ENCODE data around the gene REXO4. TPM values are rescaled to one million over a fixed set of nuclear protein-coding genes. Genes with fewer than 3 reads are reported as not detected.

REXO4 gene
- 31.6 TPM for polyA plus RNA-seq

- Mint-ChIP-seq H3K36me3 (peaks cover 1% of the 10 kb centered on the region), H3K27me3 (peaks cover 2% of the 10 kb centered on the region), H3K4me3 (peak within 1 kb of the TSS; percentile 90 to 96 (median 94)), H3K27ac (peak within 1 kb of the TSS; percentile 88 to 94 (median 91)), H3K4me1 (peaks cover 34 to 50% (median 46%) of the 10 kb centered on the region in 3 donors), H3K9me3 (peaks cover 0 to 1% (median 0%) of the 10 kb centered on the region in 3 donors)
These were observed at the start of gene REXO4 for GRCh38 chr9:133417541-133418461. Gene REXO4 (minus strand): TSS chr9:133418010. CDS start chr9:133417844, 166 bp downstream.

- Mint-ChIP-seq H3K4me3 (no peak overlapping the region), H3K4me1 (peaks cover 3 to 10% (median 9%) of the 10 kb centered on the region in 3 donors), H3K27me3 (no peaks in the 10 kb centered on the region), H3K27ac (peak overlapping the region in 1 of 3 donors; percentile 42), H3K9me3 (no peaks in the 10 kb centered on the region), H3K36me3 (peaks cover 3% of the 10 kb centered on the region)
These were observed 49.3 kb upstream of the REXO4 start for GRCh38 chr9:133467101-133467500.

- peak overlapping the region in 1 of 4 donors; percentile 74 for H3K4me3 Mint-ChIP-seq
- peaks cover 10 to 19% (median 15%) of the 10 kb centered on the region in 3 donors for H3K4me1 Mint-ChIP-seq
- peak overlapping the region in 2 of 3 donors; percentile 65 to 98 for H3K27ac Mint-ChIP-seq
- no peaks in the 10 kb centered on the region for H3K27me3 Mint-ChIP-seq
- no peaks in the 10 kb centered on the region for H3K9me3 Mint-ChIP-seq
- peaks cover 3% of the 10 kb centered on the region for H3K36me3 Mint-ChIP-seq
These were observed 48.2 kb upstream of the REXO4 start for GRCh38 chr9:133465984-133466383.

GRCh38 chr9:133464638-133465037, 46.8 kb upstream of the REXO4 start:
- no peaks in the 10 kb centered on the region for H3K27me3 Mint-ChIP-seq
- H3K9me3 Mint-ChIP-seq, result no peaks in the 10 kb centered on the region
- peak overlapping the region in 1 of 3 donors; percentile 98 for H3K27ac Mint-ChIP-seq
- H3K4me1 Mint-ChIP-seq, result peaks cover 14 to 26% (median 19%) of the 10 kb centered on the region in 3 donors
- no peak overlapping the region for H3K4me3 Mint-ChIP-seq
- peaks cover 3% of the 10 kb centered on the region for H3K36me3 Mint-ChIP-seq

- Mint-ChIP-seq H3K27ac (peak overlapping the region; percentile 50 to 98 (median 81)), H3K27me3 (no peaks in the 10 kb centered on the region), H3K9me3 (no peaks in the 10 kb centered on the region), H3K4me3 (peak overlapping the region in 1 of 4 donors; percentile 48), H3K4me1 (peaks cover 14 to 31% (median 19%) of the 10 kb centered on the region in 3 donors), H3K36me3 (peaks cover 3% of the 10 kb centered on the region)
These were observed 46.2 kb upstream of the REXO4 start for GRCh38 chr9:133463864-133464615.

- no peaks in the 10 kb centered on the region for H3K9me3 Mint-ChIP-seq
- H3K27me3 Mint-ChIP-seq, result no peaks in the 10 kb centered on the region
- peaks cover 3% of the 10 kb centered on the region for H3K36me3 Mint-ChIP-seq
- peak overlapping the region in 1 of 4 donors; percentile 98 for H3K4me3 Mint-ChIP-seq
- peaks cover 14 to 31% (median 22%) of the 10 kb centered on the region in 3 donors for H3K4me1 Mint-ChIP-seq
- peak overlapping the region; percentile 50 to 98 (median 73) for H3K27ac Mint-ChIP-seq
These were observed 45.5 kb upstream of the REXO4 start for GRCh38 chr9:133463234-133463863.

- Mint-ChIP-seq H3K9me3 (no peaks in the 10 kb centered on the region), H3K27ac (peak overlapping the region in 1 of 3 donors; percentile 98), H3K27me3 (no peaks in the 10 kb centered on the region), H3K36me3 (peaks cover 3% of the 10 kb centered on the region), H3K4me1 (peaks cover 14 to 31% (median 22%) of the 10 kb centered on the region in 3 donors), H3K4me3 (peak overlapping the region in 1 of 4 donors; percentile 98)
These were observed 44.2 kb upstream of the REXO4 start for GRCh38 chr9:133461975-133462374.

GRCh38 chr9:133460405-133461175, 42.8 kb upstream of the REXO4 start:
- Mint-ChIP-seq H3K27me3 (no peaks in the 10 kb centered on the region), H3K9me3 (no peaks in the 10 kb centered on the region), H3K4me3 (peak overlapping the region; percentile 82 to 98 (median 94)), H3K4me1 (peaks cover 16 to 23% (median 21%) of the 10 kb centered on the region in 3 donors), H3K27ac (peak overlapping the region; percentile 94 to 98 (median 95)), H3K36me3 (peaks cover 2% of the 10 kb centered on the region)

GRCh38 chr9:133459476-133460404, 41.9 kb upstream of the REXO4 start, which contains the start of gene CACFD1:
Gene CACFD1 (plus strand): TSS chr9:133459978. CDS start chr9:133460067, 89 bp downstream.
- Mint-ChIP-seq H3K36me3 (no peaks in the 10 kb centered on the region), H3K4me3 (peak within 1 kb of the TSS; percentile 87 to 98 (median 98)), H3K27ac (peak within 1 kb of the TSS; percentile 95 to 98 (median 97)), H3K27me3 (no peaks in the 10 kb centered on the region), H3K9me3 (no peaks in the 10 kb centered on the region), H3K4me1 (peaks cover 16 to 22% (median 20%) of the 10 kb centered on the region in 3 donors)

- Mint-ChIP-seq H3K4me1 (peaks cover 14 to 22% (median 20%) of the 10 kb centered on the region in 3 donors), H3K27ac (peak overlapping the region in 2 of 3 donors; percentile 95 to 98), H3K27me3 (no peaks in the 10 kb centered on the region), H3K9me3 (peaks cover 0 to 1% (median 0%) of the 10 kb centered on the region in 3 donors), H3K36me3 (no peaks in the 10 kb centered on the region), H3K4me3 (peak overlapping the region in 2 of 4 donors; percentile 97 to 98)
These were observed 41.0 kb upstream of the REXO4 start for GRCh38 chr9:133458643-133459312.

- Mint-ChIP-seq H3K27ac (peak overlapping the region in 2 of 3 donors; percentile 43 to 71), H3K36me3 (no peaks in the 10 kb centered on the region), H3K4me3 (peak overlapping the region in 1 of 4 donors; percentile 98), H3K9me3 (peaks cover 0 to 1% (median 0%) of the 10 kb centered on the region in 3 donors), H3K27me3 (no peaks in the 10 kb centered on the region), H3K4me1 (peaks cover 13 to 22% (median 18%) of the 10 kb centered on the region in 3 donors)
These were observed 39.9 kb upstream of the REXO4 start for GRCh38 chr9:133457748-133458147.

- Mint-ChIP-seq H3K9me3 (peaks cover 0 to 1% (median 0%) of the 10 kb centered on the region in 3 donors), H3K27me3 (no peaks in the 10 kb centered on the region), H3K36me3 (no peaks in the 10 kb centered on the region), H3K4me3 (no peak overlapping the region), H3K4me1 (peaks cover 14 to 22% (median 15%) of the 10 kb centered on the region in 3 donors), H3K27ac (peak overlapping the region in 2 of 3 donors; percentile 43 to 71)
These were observed 39.4 kb upstream of the REXO4 start for GRCh38 chr9:133457233-133457632.
